Vagina (tissue), 2 donors: ENCODE results near the gene CFAP99. TPM values are rescaled to one million over a fixed set of nuclear protein-coding genes. Genes with fewer than 3 reads are reported as not detected.

ENCODE experiments used
- DNase-seq, 2 donors: peaks; one replicate each; pipeline ENCODE4 v3.0.0-alpha.2; 2017; ENCODE audit errors: extremely low spot score in 2 of 2
- H3K27ac ChIP-seq: fragments of 200-600 bp; sonication (generic); one replicate; pipeline ENCODE4 v1.5.1; 2019
- H3K27me3 ChIP-seq: fragments of 200-600 bp; sonication (generic); one replicate; pipeline ENCODE4 v1.5.1; 2019
- H3K36me3 ChIP-seq, 2 donors: fragments of 200-600 bp; sonication (generic); one replicate each; pipeline ENCODE4 v1.5.1; 2017 to 2019
- H3K4me1 ChIP-seq: fragments of 200-600 bp; sonication (generic); one replicate; pipeline ENCODE4 v1.5.1; 2019
- H3K4me3 ChIP-seq, 2 donors: fragments of 200-600 bp; sonication (generic); 1 replicate in 1 of 2; 2 replicates in 1 of 2; pipeline ENCODE4 v1.5.1; 2016 to 2019
- H3K9me3 ChIP-seq: fragments of 200-600 bp; sonication (generic); one replicate; pipeline ENCODE4 v1.5.1; 2019
- POLR2A ChIP-seq, 2 donors: fragments of 450-650 bp; IDR thresholded peaks; one replicate each; pipeline ENCODE4 v1.6.1; 2017; ENCODE audit warnings: antibody characterized with exemption in 2 of 2, mild to moderate bottlenecking in 2 of 2, moderate library complexity in 2 of 2
- POLR2AphosphoS5 ChIP-seq, 2 donors: sonication (generic); formaldehyde crosslinking; IDR thresholded peaks; one replicate each; pipeline ENCODE4 v1.9.0; 2017; ENCODE audit warnings: antibody characterized with exemption in 2 of 2, mild to moderate bottlenecking in 2 of 2, low read depth in 1 of 2; ENCODE audit not compliant: insufficient read depth in 1 of 2
- intact Hi-C: fragments of 100-400 bp; cut with DNase I; formaldehyde crosslinking; loops from one replicate; pipeline ENCODE4 v1.15.1; 2023
- total RNA-seq: library from RNA; depleted of rRNA; stranded (reverse); fragments of >200 nt; gene quantifications from one replicate; pipeline ENCODE4 v1.2.3, GENCODE V29; 2016
- TF ChIP-seq, protein P1 (sequence below), 3 experiments: fragments of 450-650 bp in 2 of 3; fragments of 200-600 bp in 1 of 3; sonication (generic) in 1 of 3; IDR thresholded peaks; one replicate each; pipeline ENCODE4 v1.5.1; 2017 to 2019; ENCODE audit warnings: antibody characterized with exemption in 3 of 3, mild to moderate bottlenecking in 2 of 3, moderate library complexity in 2 of 3

CFAP99 gene
- total RNA-seq, 1 donor from 2014 or later: not detected

DNA sequence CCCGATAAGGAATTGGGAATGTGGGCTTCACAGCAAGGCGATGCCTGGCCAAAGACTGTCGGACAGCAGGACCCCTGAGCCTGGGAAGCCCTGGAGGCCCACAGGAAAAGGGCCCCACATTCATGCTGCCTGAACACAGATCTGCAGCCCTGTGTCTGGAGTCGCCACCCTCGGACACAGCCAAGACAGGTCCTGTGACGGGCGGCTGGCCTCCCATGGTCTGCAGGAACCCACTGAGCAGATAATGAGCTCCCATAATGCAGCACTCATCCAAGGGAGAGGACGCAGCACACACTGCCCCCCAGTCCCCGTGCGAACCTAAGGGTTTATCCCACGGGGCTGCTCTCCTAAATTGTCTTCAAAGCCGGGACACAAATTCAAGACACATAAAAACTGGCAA, 30.9 kb upstream of the CFAP99 start:
- no peaks in the 10 kb centered on the region for H3K9me3 ChIP-seq
- no peaks in the 10 kb centered on the region for H3K27me3 ChIP-seq
- no peaks in the 10 kb centered on the region for H3K36me3 ChIP-seq
- DNase-seq: no peak
- TF ChIP-seq, protein P1, sequence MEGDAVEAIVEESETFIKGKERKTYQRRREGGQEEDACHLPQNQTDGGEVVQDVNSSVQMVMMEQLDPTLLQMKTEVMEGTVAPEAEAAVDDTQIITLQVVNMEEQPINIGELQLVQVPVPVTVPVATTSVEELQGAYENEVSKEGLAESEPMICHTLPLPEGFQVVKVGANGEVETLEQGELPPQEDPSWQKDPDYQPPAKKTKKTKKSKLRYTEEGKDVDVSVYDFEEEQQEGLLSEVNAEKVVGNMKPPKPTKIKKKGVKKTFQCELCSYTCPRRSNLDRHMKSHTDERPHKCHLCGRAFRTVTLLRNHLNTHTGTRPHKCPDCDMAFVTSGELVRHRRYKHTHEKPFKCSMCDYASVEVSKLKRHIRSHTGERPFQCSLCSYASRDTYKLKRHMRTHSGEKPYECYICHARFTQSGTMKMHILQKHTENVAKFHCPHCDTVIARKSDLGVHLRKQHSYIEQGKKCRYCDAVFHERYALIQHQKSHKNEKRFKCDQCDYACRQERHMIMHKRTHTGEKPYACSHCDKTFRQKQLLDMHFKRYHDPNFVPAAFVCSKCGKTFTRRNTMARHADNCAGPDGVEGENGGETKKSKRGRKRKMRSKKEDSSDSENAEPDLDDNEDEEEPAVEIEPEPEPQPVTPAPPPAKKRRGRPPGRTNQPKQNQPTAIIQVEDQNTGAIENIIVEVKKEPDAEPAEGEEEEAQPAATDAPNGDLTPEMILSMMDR (IDR thresholded peaks at IDR 0.05): no peak
- TF ChIP-seq POLR2AphosphoS5 (IDR thresholded peaks at IDR 0.05; ENCODE audit: insufficient read depth in 1 of 2, low read depth in 1 of 2) (no peak), POLR2A (IDR thresholded peaks at IDR 0.05) (no peak)
- H3K4me3 ChIP-seq: no peak overlapping the region
- no peaks in the 10 kb centered on the region for H3K4me1 ChIP-seq
- no peak overlapping the region for H3K27ac ChIP-seq
- intact Hi-C loops: no loop called here

DNA sequence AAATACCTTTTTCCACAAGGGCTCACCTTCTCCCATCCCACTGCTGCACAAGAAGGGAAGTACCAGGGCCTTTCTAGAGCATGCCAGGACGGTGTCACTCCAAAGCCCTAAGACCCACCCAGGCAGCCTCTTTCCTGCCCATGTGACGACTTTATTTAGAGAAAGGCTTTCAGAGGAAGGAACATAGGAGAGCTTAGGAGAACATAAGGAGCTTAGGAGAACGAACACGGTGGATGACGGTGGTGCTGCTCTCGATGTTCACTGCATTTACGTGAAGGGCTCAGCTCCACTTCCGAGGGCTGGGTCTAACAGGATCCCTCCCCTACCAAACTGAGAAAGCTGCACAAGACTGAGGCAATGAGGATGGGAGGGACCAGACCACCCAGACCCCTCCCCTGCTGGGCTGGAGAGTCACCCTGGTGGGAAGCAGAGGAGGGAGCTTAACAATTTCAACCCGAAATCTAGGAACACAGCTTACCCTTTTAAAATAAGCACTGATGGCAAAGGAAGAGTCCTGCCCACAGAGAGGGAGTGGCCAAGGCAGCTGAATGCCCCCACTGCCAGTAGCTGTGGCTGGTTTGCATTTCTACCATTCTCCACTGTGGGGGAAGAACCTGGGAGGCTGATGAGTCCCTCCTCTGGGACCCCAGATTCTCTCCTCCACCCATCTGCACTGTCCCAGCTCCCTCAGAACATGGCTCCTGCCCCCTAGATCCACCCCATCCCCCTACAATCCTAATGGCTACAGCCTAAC, 30.1 kb upstream of the CFAP99 start:
- no peak overlapping the region for H3K27ac ChIP-seq
- peaks cover 6% of the 10 kb centered on the region for H3K4me1 ChIP-seq
- no peak for TF ChIP-seq POLR2AphosphoS5 (IDR thresholded peaks at IDR 0.05; ENCODE audit: insufficient read depth in 1 of 2, low read depth in 1 of 2)
- TF ChIP-seq POLR2A (IDR thresholded peaks at IDR 0.05): no peak
- intact Hi-C loops: no loop called here
- no peaks in the 10 kb centered on the region for H3K27me3 ChIP-seq
- no peaks in the 10 kb centered on the region for H3K36me3 ChIP-seq
- H3K4me3 ChIP-seq: no peak overlapping the region
- no peak for DNase-seq
- H3K9me3 ChIP-seq: no peaks in the 10 kb centered on the region

DNA sequence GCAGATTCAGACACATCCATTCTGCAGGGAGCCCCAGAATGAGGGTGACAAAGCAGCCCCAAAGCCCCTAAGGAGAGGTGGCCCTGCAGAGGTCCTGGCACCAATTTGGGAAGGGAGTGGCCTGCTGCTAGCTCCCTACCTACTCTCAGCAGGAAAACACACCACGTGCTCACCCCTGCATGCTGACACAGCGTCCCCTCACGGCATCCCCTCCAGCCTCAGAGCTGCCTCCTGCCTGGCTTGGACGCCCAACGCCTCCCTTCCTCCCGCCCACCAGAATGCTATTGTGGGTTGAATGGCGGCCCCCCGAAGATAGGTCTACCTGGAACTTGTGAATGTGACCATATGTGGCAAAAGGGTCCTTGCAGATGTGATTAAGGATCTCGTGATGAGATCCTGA, 29.1 kb upstream of the CFAP99 start:
- Histone ChIP-seq H3K36me3 (no peaks in the 10 kb centered on the region), H3K4me3 (no peak overlapping the region), H3K9me3 (no peaks in the 10 kb centered on the region), H3K4me1 (peaks cover 7% of the 10 kb centered on the region), H3K27ac (no peak overlapping the region), H3K27me3 (no peaks in the 10 kb centered on the region)
- intact Hi-C loops: no loop called here
- TF ChIP-seq, protein P1 (IDR thresholded peaks at IDR 0.05): no peak
- no peak for TF ChIP-seq POLR2A (IDR thresholded peaks at IDR 0.05)
- TF ChIP-seq POLR2AphosphoS5 (IDR thresholded peaks at IDR 0.05; ENCODE audit: insufficient read depth in 1 of 2, low read depth in 1 of 2): no peak
- DNase-seq: no peak

DNA sequence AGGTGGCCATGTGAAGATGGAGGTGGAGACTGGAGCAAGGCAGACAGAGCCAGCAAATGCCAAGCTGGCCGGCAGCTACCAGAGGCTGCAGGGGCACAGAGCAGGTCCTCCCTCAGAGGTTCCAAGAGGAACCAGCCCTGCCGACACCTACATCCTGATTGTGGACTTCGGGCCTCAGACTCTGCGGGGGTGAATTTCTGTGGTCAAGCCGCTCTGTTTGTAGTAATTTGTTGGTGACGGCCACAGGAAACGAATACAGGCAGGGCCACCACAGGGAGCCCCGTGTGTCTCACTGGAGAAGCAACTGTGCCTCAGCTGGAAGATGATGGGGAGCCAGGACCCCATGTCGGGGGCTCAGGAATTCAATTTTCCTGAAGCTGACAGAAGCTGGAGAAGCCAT, 28.6 kb upstream of the CFAP99 start:
- H3K4me1 ChIP-seq: peaks cover 7% of the 10 kb centered on the region
- intact Hi-C loops: no loop called here
- no peaks in the 10 kb centered on the region for H3K36me3 ChIP-seq
- no peak overlapping the region for H3K4me3 ChIP-seq
- no peak overlapping the region for H3K27ac ChIP-seq
- TF ChIP-seq POLR2AphosphoS5 (IDR thresholded peaks at IDR 0.05; ENCODE audit: insufficient read depth in 1 of 2, low read depth in 1 of 2): no peak
- TF ChIP-seq, protein P1 (IDR thresholded peaks at IDR 0.05): no peak
- no peak for TF ChIP-seq POLR2A (IDR thresholded peaks at IDR 0.05)
- H3K9me3 ChIP-seq: no peaks in the 10 kb centered on the region
- DNase-seq: no peak
- H3K27me3 ChIP-seq: no peaks in the 10 kb centered on the region

DNA sequence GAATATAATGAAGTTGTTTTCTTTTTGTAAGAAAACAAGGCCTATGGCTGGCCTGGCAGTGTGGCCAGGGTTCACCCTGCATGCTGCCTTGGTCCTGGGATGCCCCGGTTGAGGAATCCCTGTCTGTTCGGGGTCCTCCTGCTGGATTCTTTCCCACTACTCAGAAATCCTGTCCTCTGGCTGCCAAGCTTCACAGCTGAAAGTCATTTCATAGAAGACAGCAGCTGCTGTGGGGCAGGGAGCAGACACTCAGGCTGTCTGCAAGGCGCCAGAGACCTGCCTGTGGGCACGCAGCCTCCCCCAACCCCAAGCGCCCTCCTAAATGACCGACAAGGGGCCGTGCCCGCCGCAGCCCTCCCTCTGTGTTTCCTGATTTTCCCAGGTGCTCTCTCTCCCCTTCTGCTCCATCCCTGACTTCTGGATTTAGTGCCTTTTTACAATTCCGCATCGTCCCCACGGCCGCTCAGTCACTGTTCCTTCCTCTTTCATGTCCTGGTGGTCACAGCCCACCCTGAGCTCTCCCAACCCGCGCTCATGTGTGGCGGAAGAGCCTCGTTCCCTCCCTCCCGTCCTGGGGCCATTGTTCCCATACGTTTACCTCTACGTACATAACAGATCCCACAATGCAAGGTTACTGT, 27.9 kb upstream of the CFAP99 start:
- no peak for DNase-seq
- no peaks in the 10 kb centered on the region for H3K9me3 ChIP-seq
- no peak overlapping the region for H3K27ac ChIP-seq
- intact Hi-C loops: no loop called here
- no peaks in the 10 kb centered on the region for H3K36me3 ChIP-seq
- no peak overlapping the region for H3K4me3 ChIP-seq
- peaks cover 7% of the 10 kb centered on the region for H3K4me1 ChIP-seq
- TF ChIP-seq, protein P1 (IDR thresholded peaks at IDR 0.05): no peak
- TF ChIP-seq POLR2AphosphoS5 (IDR thresholded peaks at IDR 0.05; ENCODE audit: insufficient read depth in 1 of 2, low read depth in 1 of 2): no peak
- no peak for TF ChIP-seq POLR2A (IDR thresholded peaks at IDR 0.05)
- no peaks in the 10 kb centered on the region for H3K27me3 ChIP-seq
